ENCODE results near the gene ANKRD24.
A peak's percentile ranks its signal among the peaks of the same experiment; 100 is the strongest.

GRCh38 chr19:4140237-4140711, 42.2 kb upstream of the ANKRD24 start:
- TF ChIP-seq CTCF (IDR thresholded peaks at IDR 0.05) (peak; percentile 72), ZFX (IDR thresholded peaks at IDR 0.05; ENCODE audit: borderline replicate concordance) (no peak)

Data from 22Rv1 (cell line).